Measurements from ENCODE around the gene RAB6D. TPM values are rescaled to one million over a fixed set of nuclear protein-coding genes. Genes with fewer than 3 reads are reported as not detected.
"Not testable (repeated sequence)": the region's sequence is repeated elsewhere in the genome, so short reads cannot be mapped to it uniquely, and the experiment has no call there.

RAB6D gene
- total RNA-seq, 2 experiments from 2014 or later = not detected

GRCh38 chr2:131402320-131403039 lies 38.5 kb upstream of the RAB6D start:
- Mint-ChIP-seq H3K36me3 (ENCODE audit: low read depth) (no peaks in the 10 kb centered on the region), H3K27ac (no peak overlapping the region), H3K9me3 (no peaks in the 10 kb centered on the region), H3K4me3 (no peak overlapping the region), H3K27me3 (peaks cover 29% of the 10 kb centered on the region), H3K4me1 (ENCODE audit: low read depth) (no peaks in the 10 kb centered on the region)
- no peak overlapping the region for H3K27ac ChIP-seq (ENCODE audit: low read depth in 1 of 2, low read length in 2 of 2)
- no peak for DNase-seq
- no peaks in the 10 kb centered on the region for H3K9me3 ChIP-seq (ENCODE audit: control insufficient read depth in 1 of 2, insufficient read depth in 1 of 2, low read length in 2 of 2)
- intact Hi-C loops (cut with DNase I, micrococcal nuclease) = no loop called here
- POLR2A ChIA-PET = no interaction called here
- no peak for TF ChIP-seq CTCF (IDR thresholded peaks at IDR 0.05)
- H3K4me1 ChIP-seq (ENCODE audit: insufficient read depth, low read length) = no peaks in the 10 kb centered on the region
- H3K4me3 ChIP-seq (ENCODE audit: low read length) = no peak overlapping the region
- H3K27me3 ChIP-seq (ENCODE audit: control insufficient read depth in 1 of 2, insufficient read depth in 2 of 2, low read length in 2 of 2) = no peaks in the 10 kb centered on the region
- CTCF ChIA-PET = no interaction called here
- no peak for ATAC-seq (ENCODE audit: poor library complexity)
- no peaks in the 10 kb centered on the region for H3K36me3 ChIP-seq (ENCODE audit: insufficient read depth, low read length)

DNA sequence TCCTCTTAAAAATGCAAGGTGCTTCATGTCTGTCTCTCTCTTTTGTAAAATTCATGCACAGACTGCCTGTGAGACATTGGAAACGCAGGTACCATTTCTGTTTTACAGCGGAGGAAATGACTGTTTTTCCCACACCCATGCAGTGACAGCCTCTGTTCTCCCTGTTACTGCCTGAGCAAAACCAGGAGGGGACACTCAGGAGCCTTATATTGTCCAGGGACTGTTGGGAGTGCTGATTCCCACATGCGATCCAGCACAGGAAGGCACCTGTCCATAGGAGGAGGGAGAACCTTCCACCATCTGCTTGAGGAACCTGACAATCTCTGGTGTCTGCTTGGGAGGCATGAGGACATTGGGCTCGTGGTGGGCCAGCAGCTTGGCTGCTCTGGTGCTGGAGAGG lies 36.9 kb upstream of the RAB6D start:
- H3K4me3 Mint-ChIP-seq = no peak overlapping the region
- H3K27me3 ChIP-seq (ENCODE audit: control insufficient read depth in 1 of 2, insufficient read depth in 2 of 2, low read length in 2 of 2) = no peaks in the 10 kb centered on the region
- H3K27me3 Mint-ChIP-seq = peaks cover 34% of the 10 kb centered on the region
- no peak for ATAC-seq (ENCODE audit: poor library complexity)
- H3K36me3 Mint-ChIP-seq (ENCODE audit: low read depth) = no peaks in the 10 kb centered on the region
- ChIA-PET POLR2A (no interaction called here), CTCF (no interaction called here)
- no peaks in the 10 kb centered on the region for H3K9me3 ChIP-seq (ENCODE audit: control insufficient read depth in 1 of 2, insufficient read depth in 1 of 2, low read length in 2 of 2)
- intact Hi-C loops (cut with DNase I, micrococcal nuclease) = no loop called here
- no peak overlapping the region for H3K27ac Mint-ChIP-seq
- no peak overlapping the region for H3K4me3 ChIP-seq (ENCODE audit: low read length)
- no peak for TF ChIP-seq CTCF (IDR thresholded peaks at IDR 0.05)
- no peaks in the 10 kb centered on the region for H3K4me1 Mint-ChIP-seq (ENCODE audit: low read depth)
- H3K27ac ChIP-seq (ENCODE audit: low read depth in 1 of 2, low read length in 2 of 2) = no peak overlapping the region
- no peaks in the 10 kb centered on the region for H3K9me3 Mint-ChIP-seq
- no peaks in the 10 kb centered on the region for H3K36me3 ChIP-seq (ENCODE audit: insufficient read depth, low read length)
- DNase-seq = no peak
- no peaks in the 10 kb centered on the region for H3K4me1 ChIP-seq (ENCODE audit: insufficient read depth, low read length)

GRCh38 chr2:131400441-131400840 lies 36.5 kb upstream of the RAB6D start:
- H3K9me3 ChIP-seq (ENCODE audit: control insufficient read depth in 1 of 2, insufficient read depth in 1 of 2, low read length in 2 of 2); H3K4me1 ChIP-seq (ENCODE audit: insufficient read depth, low read length); H3K27ac ChIP-seq (ENCODE audit: low read depth in 1 of 2, low read length in 2 of 2); H3K9me3 Mint-ChIP-seq; H3K36me3 Mint-ChIP-seq (ENCODE audit: low read depth); POLR2A ChIA-PET; H3K4me3 Mint-ChIP-seq; CTCF ChIA-PET; H3K27ac Mint-ChIP-seq; H3K4me1 Mint-ChIP-seq (ENCODE audit: low read depth); DNase-seq; ATAC-seq (ENCODE audit: poor library complexity); H3K27me3 ChIP-seq (ENCODE audit: control insufficient read depth in 1 of 2, insufficient read depth in 2 of 2, low read length in 2 of 2); H3K4me3 ChIP-seq (ENCODE audit: low read length); H3K36me3 ChIP-seq (ENCODE audit: insufficient read depth, low read length); intact Hi-C loops (cut with DNase I, micrococcal nuclease): not testable (repeated sequence)
- peaks cover 34% of the 10 kb centered on the region for H3K27me3 Mint-ChIP-seq

DNA sequence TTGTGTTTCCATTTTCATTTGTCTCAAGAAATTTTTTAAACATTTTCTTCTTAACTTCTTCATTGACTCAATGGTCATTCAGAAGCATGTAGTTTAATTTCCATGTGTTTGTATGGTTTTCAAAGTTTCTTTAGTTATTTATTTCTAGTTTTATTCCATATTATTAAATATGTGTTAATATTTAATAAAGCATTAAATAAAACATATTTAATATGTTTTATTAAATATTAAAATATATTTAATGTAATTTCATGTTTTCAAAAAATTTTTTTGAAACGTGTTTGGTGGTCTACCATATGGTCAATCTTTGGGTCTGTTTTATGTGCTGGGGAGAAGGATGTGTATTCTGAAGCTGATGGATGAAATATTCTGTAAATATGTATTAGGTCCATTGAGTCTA lies 32.2 kb upstream of the RAB6D start:
- POLR2A ChIA-PET; H3K36me3 Mint-ChIP-seq (ENCODE audit: low read depth): not testable (repeated sequence)

GRCh38 chr2:131395024-131395645 lies 31.2 kb upstream of the RAB6D start:
- H3K27ac ChIP-seq (ENCODE audit: low read depth in 1 of 2, low read length in 2 of 2); H3K36me3 Mint-ChIP-seq (ENCODE audit: low read depth); H3K9me3 ChIP-seq (ENCODE audit: control insufficient read depth in 1 of 2, insufficient read depth in 1 of 2, low read length in 2 of 2); CTCF ChIA-PET; DNase-seq; H3K27me3 ChIP-seq (ENCODE audit: control insufficient read depth in 1 of 2, insufficient read depth in 2 of 2, low read length in 2 of 2); intact Hi-C loops (cut with DNase I, micrococcal nuclease); POLR2A ChIA-PET; H3K36me3 ChIP-seq (ENCODE audit: insufficient read depth, low read length); H3K4me3 Mint-ChIP-seq; H3K27ac Mint-ChIP-seq; H3K4me3 ChIP-seq (ENCODE audit: low read length); ATAC-seq (ENCODE audit: poor library complexity); H3K4me1 ChIP-seq (ENCODE audit: insufficient read depth, low read length); H3K4me1 Mint-ChIP-seq (ENCODE audit: low read depth); H3K9me3 Mint-ChIP-seq; H3K27me3 Mint-ChIP-seq: not testable (repeated sequence)

More for the DNA sequence above, 32.2 kb upstream of the RAB6D start:
- DNase-seq; H3K36me3 ChIP-seq (ENCODE audit: insufficient read depth, low read length); H3K4me3 ChIP-seq (ENCODE audit: low read length); ATAC-seq (ENCODE audit: poor library complexity); H3K9me3 Mint-ChIP-seq; H3K27ac Mint-ChIP-seq; CTCF ChIA-PET; H3K4me1 ChIP-seq (ENCODE audit: insufficient read depth, low read length); H3K9me3 ChIP-seq (ENCODE audit: control insufficient read depth in 1 of 2, insufficient read depth in 1 of 2, low read length in 2 of 2); H3K27me3 ChIP-seq (ENCODE audit: control insufficient read depth in 1 of 2, insufficient read depth in 2 of 2, low read length in 2 of 2); intact Hi-C loops (cut with DNase I, micrococcal nuclease); H3K27ac ChIP-seq (ENCODE audit: low read depth in 1 of 2, low read length in 2 of 2); H3K4me3 Mint-ChIP-seq; H3K4me1 Mint-ChIP-seq (ENCODE audit: low read depth): not testable (repeated sequence)
- H3K27me3 Mint-ChIP-seq = peaks cover 19% of the 10 kb centered on the region

Measured in CD4-positive, alpha-beta T cell (primary cell).